ENCODE data around the gene SEBOX.

DNA sequence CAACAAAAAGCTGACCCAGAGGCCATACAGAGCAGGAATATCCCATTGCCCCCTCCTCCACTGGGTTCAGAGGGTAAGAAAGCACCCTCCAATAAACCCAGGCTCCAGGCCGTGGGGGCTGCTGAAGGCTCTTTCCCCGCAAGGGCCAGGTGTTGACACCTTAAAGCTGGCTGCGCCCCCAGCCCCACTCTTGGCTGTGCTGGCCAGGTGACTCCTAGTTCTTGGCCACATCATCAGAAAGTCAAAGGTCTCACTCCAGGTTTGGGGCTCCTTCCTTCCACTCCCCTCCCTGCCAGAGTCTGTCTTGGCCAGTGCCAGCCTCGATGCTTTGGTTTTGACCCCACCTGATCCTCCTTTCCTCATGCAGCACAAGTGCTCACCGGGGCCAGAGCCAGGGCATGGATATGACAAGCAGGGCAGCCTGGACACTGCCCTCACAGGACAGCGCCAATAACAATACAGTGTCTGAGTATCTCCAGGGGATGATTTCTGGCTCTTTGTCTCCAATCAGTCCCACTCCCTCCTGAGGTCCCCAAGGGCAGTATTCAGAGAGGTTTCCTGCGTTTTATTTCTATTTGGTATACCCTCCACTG is 32.8 kb upstream of the SEBOX start:
- TF ChIP-seq EZH2 (IDR thresholded peaks at IDR 0.05; ENCODE audit: low read length, missing control alignments), result no peak
- TF ChIP-seq, protein P1, sequence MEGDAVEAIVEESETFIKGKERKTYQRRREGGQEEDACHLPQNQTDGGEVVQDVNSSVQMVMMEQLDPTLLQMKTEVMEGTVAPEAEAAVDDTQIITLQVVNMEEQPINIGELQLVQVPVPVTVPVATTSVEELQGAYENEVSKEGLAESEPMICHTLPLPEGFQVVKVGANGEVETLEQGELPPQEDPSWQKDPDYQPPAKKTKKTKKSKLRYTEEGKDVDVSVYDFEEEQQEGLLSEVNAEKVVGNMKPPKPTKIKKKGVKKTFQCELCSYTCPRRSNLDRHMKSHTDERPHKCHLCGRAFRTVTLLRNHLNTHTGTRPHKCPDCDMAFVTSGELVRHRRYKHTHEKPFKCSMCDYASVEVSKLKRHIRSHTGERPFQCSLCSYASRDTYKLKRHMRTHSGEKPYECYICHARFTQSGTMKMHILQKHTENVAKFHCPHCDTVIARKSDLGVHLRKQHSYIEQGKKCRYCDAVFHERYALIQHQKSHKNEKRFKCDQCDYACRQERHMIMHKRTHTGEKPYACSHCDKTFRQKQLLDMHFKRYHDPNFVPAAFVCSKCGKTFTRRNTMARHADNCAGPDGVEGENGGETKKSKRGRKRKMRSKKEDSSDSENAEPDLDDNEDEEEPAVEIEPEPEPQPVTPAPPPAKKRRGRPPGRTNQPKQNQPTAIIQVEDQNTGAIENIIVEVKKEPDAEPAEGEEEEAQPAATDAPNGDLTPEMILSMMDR (conservative IDR thresholded peaks at IDR 0.05 in 1 of 2, IDR thresholded peaks at IDR 0.05 in 1 of 2; ENCODE audit: low read depth in 1 of 2, low read length in 2 of 2), result no peak

Measured in fibroblast of lung (primary cell).